ENCODE data around the gene BANK1.

DNA sequence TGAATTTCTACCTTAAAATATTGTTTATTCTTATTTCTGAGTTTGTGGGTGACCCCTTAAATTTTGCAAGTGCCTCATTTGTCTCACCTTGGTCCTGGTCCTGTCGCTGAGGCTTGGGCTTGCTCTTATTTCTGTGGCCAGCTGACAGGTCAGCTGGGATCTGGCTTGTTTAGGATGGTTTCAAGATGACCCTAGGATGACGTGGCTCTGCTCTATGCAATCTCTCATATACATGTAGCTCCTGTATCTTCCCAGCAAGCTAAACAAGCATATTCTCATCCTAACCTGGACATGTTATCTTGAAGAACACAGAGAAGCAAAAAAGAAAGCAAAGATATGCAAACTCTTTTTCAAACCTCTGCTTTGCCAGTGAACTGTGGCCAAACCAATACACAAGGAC lies 158.4 kb downstream of the BANK1 start:
- no peak for TF ChIP-seq POLR2AphosphoS5 (IDR thresholded peaks at IDR 0.05; ENCODE audit: borderline replicate concordance, low read depth, low read length)
- no peak for TF ChIP-seq EZH2 (IDR thresholded peaks at IDR 0.05)
- TF ChIP-seq FOXP2 (optimal IDR thresholded peaks at IDR 0.05; ENCODE audit: control extremely low read depth, extremely low read length, insufficient read depth) = no peak

Measured in SK-N-MC (cell line).